HepG2 (cell line): ENCODE results near the gene P2RX3. TPM values are rescaled to one million over a fixed set of nuclear protein-coding genes. Genes with fewer than 3 reads are reported as not detected.

ENCODE experiments used
- ATAC-seq: fragments of 200-7000 bp; cut with Tn5 transposase; 3 replicates; pipeline ENCODE4 v1.9.1; 2020; ENCODE audit warnings: mild to moderate bottlenecking, moderate library complexity
- BruUV-seq: library from RNA; stranded (reverse); fragments of 400-500 nt; replicated peaks from 2 replicates; lab custom pipeline; 2021; lab: Mats Ljungman, UMichigan
- CTCF ChIA-PET: fragments of 300-600 bp; formaldehyde crosslinking; extraction: SDS; loops from one replicate; lab custom pipeline; 2021; ENCODE audit warnings: low total read pairs, inconsistent platforms, low intra/inter-chr PET ratio; lab: Yijun Ruan, JAX
- POLR2A ChIA-PET: fragments of 350-600 bp; sonication (Branson Sonifier 250); formaldehyde crosslinking; loops from one replicate; lab custom pipeline; 2020; ENCODE audit warnings: antibody characterized with exemption, inconsistent platforms; lab: Yijun Ruan, JAX
- DNase-seq: peaks from one replicate; pipeline ENCODE4 v3.0.0-alpha.2; 2015; ENCODE audit warnings: low spot score
- FAIRE-seq: peaks from 3 replicates; lab custom pipeline; 2011; peaks lifted over from hg19 to GRCh38; lab: Jason Lieb, UNC
- H2AFZ ChIP-seq: one replicate; pipeline ENCODE4 v1.6.1; 2011; ENCODE audit warnings: low read length, inconsistent platforms
- H3K27ac ChIP-seq: fragments of 300-600 bp; 3 replicates; pipeline ENCODE4 v1.8.0; 2011; ENCODE audit warnings: mixed run types, mild to moderate bottlenecking, mixed read lengths, low read length, inconsistent platforms; ENCODE audit not compliant: insufficient read depth; ENCODE audit errors: extremely low read length
- H3K27me3 ChIP-seq, 2 experiments: fragments of 200-600 bp in 1 of 2; 2 replicates in 1 of 2; 3 replicates in 1 of 2; pipeline versions ENCODE4 v1.6.0 to v1.8.0; 2011; ENCODE audit warnings: low read length in 2 of 2, mild to moderate bottlenecking in 2 of 2, moderate library complexity in 2 of 2, inconsistent platforms in 1 of 2; ENCODE audit not compliant: insufficient read depth in 2 of 2, control insufficient read depth in 1 of 2
- H3K36me3 ChIP-seq, 2 experiments: fragments of 200-600 bp in 1 of 2; replicated peaks in 1 of 2; 2 replicates in 1 of 2; 3 replicates in 1 of 2; pipeline versions ENCODE4 v1.5.1 to v1.8.0; 2011; ENCODE audit warnings: low read length in 2 of 2, inconsistent platforms in 1 of 2; ENCODE audit not compliant: insufficient read depth in 2 of 2, control insufficient read depth in 1 of 2
- H3K4me1 ChIP-seq: 2 replicates; pipeline ENCODE4 v1.5.1; 2012; ENCODE audit warnings: low read length, inconsistent platforms; ENCODE audit not compliant: insufficient read depth
- H3K4me2 ChIP-seq: 2 replicates; pipeline ENCODE4 v1.6.0; 2011; ENCODE audit warnings: low read depth, low read length, inconsistent platforms
- H3K4me3 ChIP-seq, 3 experiments: fragments of 200-600 bp in 1 of 3; sonication (generic), shearing (Covaris generic) in 1 of 3; replicated peaks in 1 of 3; 2 replicates each; pipeline ENCODE4 v1.5.1; 2011 to 2016; ENCODE audit warnings: low read length in 3 of 3, inconsistent platforms in 2 of 3, low read depth in 2 of 3, mild to moderate bottlenecking in 2 of 3, control low read depth in 1 of 3, mixed read lengths in 1 of 3; ENCODE audit not compliant: insufficient read depth in 1 of 3
- H3K79me2 ChIP-seq: one replicate; pipeline ENCODE4 v1.6.1; 2011; ENCODE audit warnings: low read length, inconsistent platforms; ENCODE audit not compliant: insufficient read depth
- H3K9ac ChIP-seq: 2 replicates; pipeline ENCODE4 v1.6.0; 2011; ENCODE audit warnings: mild to moderate bottlenecking, low read depth, low read length, inconsistent platforms; ENCODE audit not compliant: insufficient read depth
- H3K9me3 ChIP-seq: 2 replicates; pipeline ENCODE4 v1.5.1; 2012; ENCODE audit warnings: mild to moderate bottlenecking, low read length
- H4K20me1 ChIP-seq: 2 replicates; pipeline ENCODE4 v1.6.0; 2011; ENCODE audit warnings: inconsistent platforms, mild to moderate bottlenecking, low read length, moderate library complexity; ENCODE audit not compliant: insufficient read depth
- BCL6 ChIP-seq: IDR thresholded peaks from 2 replicates; pipeline ENCODE4 v1.6.1; 2016; ENCODE audit warnings: missing genetic modification reagents, missing compliant biosample characterization
- CBFB ChIP-seq: sonication (generic); formaldehyde crosslinking; IDR thresholded peaks from 2 replicates; pipeline ENCODE4 v1.4.0; 2020; ENCODE audit warnings: missing genetic modification reagents
- DR1 ChIP-seq: sonication (generic); formaldehyde crosslinking; IDR thresholded peaks from 2 replicates; pipeline ENCODE4 v1.8.0; 2021; ENCODE audit warnings: mild to moderate bottlenecking, missing genetic modification reagents, inconsistent platforms
- HDAC2 ChIP-seq: sonication (generic); formaldehyde crosslinking; IDR thresholded peaks from 2 replicates; pipeline ENCODE4 v1.4.0; 2020; ENCODE audit warnings: missing genetic modification reagents
- REST ChIP-seq, 2 experiments: IDR thresholded peaks; 2 replicates each; pipeline ENCODE4 v1.6.1; 2011 to 2012; ENCODE audit warnings: low read length in 2 of 2, borderline replicate concordance in 1 of 2, low read depth in 1 of 2, mild to moderate bottlenecking in 1 of 2, moderate library complexity in 1 of 2
- SMAD9 ChIP-seq: sonication (generic); formaldehyde crosslinking; IDR thresholded peaks from 2 replicates; pipeline ENCODE4 v1.5.1; 2020; ENCODE audit warnings: mild to moderate bottlenecking, missing genetic modification reagents
- THAP8 ChIP-seq: sonication (generic); formaldehyde crosslinking; IDR thresholded peaks from 2 replicates; pipeline ENCODE4 v1.5.1; 2020; ENCODE audit warnings: missing genetic modification reagents, mild to moderate bottlenecking, borderline replicate concordance
- ZNF160 ChIP-seq: sonication (generic); formaldehyde crosslinking; IDR thresholded peaks from 2 replicates; pipeline ENCODE4 v1.8.0; 2022; ENCODE audit warnings: mild to moderate bottlenecking, inconsistent platforms, missing genetic modification reagents
- ZNF280B ChIP-seq: sonication (generic); formaldehyde crosslinking; IDR thresholded peaks from 2 replicates; pipeline ENCODE4 v1.5.0; 2020; ENCODE audit warnings: missing genetic modification reagents, mild to moderate bottlenecking, borderline replicate concordance
- ZNF367 ChIP-seq: sonication (generic); formaldehyde crosslinking; IDR thresholded peaks from 2 replicates; pipeline ENCODE4 v1.4.0; 2020; ENCODE audit warnings: missing genetic modification reagents, borderline replicate concordance
- ZNF619 ChIP-seq: sonication (generic); formaldehyde crosslinking; IDR thresholded peaks from 2 replicates; pipeline ENCODE4 v1.4.0; 2020; ENCODE audit warnings: mild to moderate bottlenecking, missing genetic modification reagents
- WGBS: methylation state at CpG from one replicate; pipeline ENCODE4 v1.1.6; 2017; ENCODE audit warnings: low lambda C conversion rate; 5-methylcytosine and 5-hydroxymethylcytosine counted together
- in situ Hi-C: cut with HindIII; loops from 2 replicates; pipeline ENCODE4 v1.10.0; 2017; ENCODE audit warnings: low pct_unique_long_range_greater_than_20kb; ENCODE audit not compliant: extremely low pct_ligation_motif_present
- intact Hi-C: fragments of 100-400 bp; cut with micrococcal nuclease; formaldehyde crosslinking; loops from one replicate; pipeline ENCODE4 v1.10.0; 2022; ENCODE audit not compliant: unreplicated experiment
- polyA plus RNA-seq, 8 experiments: library from polyadenylated mRNA; depleted of rRNA in 3 of 8; stranded (reverse) in 7 of 8; unstranded in 1 of 8; fragments of >200 nt; fragmentation: Illumina TruSeq in 4 of 8; extraction: Trizol in 4 of 8; gene quantifications; 2 replicates each; pipeline versions ENCODE4 v1.2.1 to v1.2.3, GENCODE V29; 2011 to 2016; ENCODE audit warnings: low read depth in 4 of 8, missing spikeins in 1 of 8, mixed read lengths in 1 of 8; ENCODE audit not compliant: insufficient read depth in 1 of 8
- total RNA-seq, 5 experiments: library from RNA; depleted of rRNA; stranded (reverse); fragments of >200 nt; fragmentation: Illumina TruSeq; extraction: Trizol; gene quantifications; 2 replicates each; pipeline ENCODE4 v1.2.3, GENCODE V29; 2016; ENCODE audit warnings: low read depth in 1 of 5
- TF ChIP-seq, protein P1 (sequence below): sonication (generic); formaldehyde crosslinking; IDR thresholded peaks from 2 replicates; pipeline ENCODE4 v1.8.0; 2022; ENCODE audit warnings: missing genetic modification reagents, mild to moderate bottlenecking, inconsistent platforms, borderline replicate concordance
- TF ChIP-seq, protein P2 (sequence below): sonication (generic); formaldehyde crosslinking; IDR thresholded peaks from 2 replicates; pipeline ENCODE4 v1.4.0; 2020; ENCODE audit warnings: mild to moderate bottlenecking, low read depth, missing genetic modification reagents
- TF ChIP-seq, protein P3 (sequence below): IDR thresholded peaks from 2 replicates; pipeline ENCODE4 v1.6.1; 2016; ENCODE audit warnings: missing biosample characterization, missing genetic modification reagents, low read depth

Gene P2RX3
- total and polyA plus RNA-seq, 2 of the 13 experiments (the other 11 are each of a cell fraction or from before 2014, with no cell fraction given), result 0.08 TPM; not detected in 1

DNA sequence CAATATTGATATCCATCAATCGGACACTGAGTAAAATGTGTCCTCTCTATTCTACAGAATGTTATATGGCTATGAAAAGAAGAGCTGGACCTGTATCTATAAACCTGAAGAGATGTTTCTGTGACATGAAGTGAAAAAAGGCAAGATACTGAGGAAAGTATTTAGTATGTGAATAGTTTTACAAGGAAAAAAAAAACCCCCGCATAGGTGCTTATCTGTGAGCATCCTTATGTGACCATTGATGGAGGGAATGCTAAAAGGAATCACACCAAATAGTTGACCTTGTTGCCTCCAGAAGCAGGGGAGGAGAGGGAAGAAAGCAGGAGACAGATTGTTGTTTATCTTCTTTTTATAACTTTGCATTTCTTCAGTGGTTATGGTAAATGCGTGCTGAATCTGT is 53.0 kb downstream of the P2RX3 start:
- Histone ChIP-seq H3K36me3 (no peaks in the 10 kb centered on the region), H3K27ac (no peak overlapping the region), H3K79me2 (no peaks in the 10 kb centered on the region), H3K9me3 (no peaks in the 10 kb centered on the region), H2AFZ (no peak overlapping the region), H3K4me1 (no peaks in the 10 kb centered on the region), H3K27me3 (peaks cover 0 to under 1% of the 10 kb centered on the region in 2 experiments; a peak in 3 of 5 replicates), H3K9ac (no peak overlapping the region), H3K4me3 (no peak overlapping the region), H3K4me2 (no peak overlapping the region), H4K20me1 (no peaks in the 10 kb centered on the region)
- no peak for FAIRE-seq
- ATAC-seq, result no peak
- in situ Hi-C loops (no loop called here), intact Hi-C loops (no loop called here)
- POLR2A ChIA-PET, result no interaction called here
- BruUV-seq, result no TSS peak
- DNase-seq, result no peak
- 62% methylated on average over 3 of the region's 3 CpGs for WGBS
- CTCF ChIA-PET, result no interaction called here
- TF ChIP-seq THAP8 (CRISPR knock-in tag), result no peak
- TF ChIP-seq DR1 (CRISPR knock-in tag), result no peak
- TF ChIP-seq SMAD9 (CRISPR knock-in tag), result no peak
- TF ChIP-seq ZNF280B (CRISPR knock-in tag), result no peak
- TF ChIP-seq, protein P1, sequence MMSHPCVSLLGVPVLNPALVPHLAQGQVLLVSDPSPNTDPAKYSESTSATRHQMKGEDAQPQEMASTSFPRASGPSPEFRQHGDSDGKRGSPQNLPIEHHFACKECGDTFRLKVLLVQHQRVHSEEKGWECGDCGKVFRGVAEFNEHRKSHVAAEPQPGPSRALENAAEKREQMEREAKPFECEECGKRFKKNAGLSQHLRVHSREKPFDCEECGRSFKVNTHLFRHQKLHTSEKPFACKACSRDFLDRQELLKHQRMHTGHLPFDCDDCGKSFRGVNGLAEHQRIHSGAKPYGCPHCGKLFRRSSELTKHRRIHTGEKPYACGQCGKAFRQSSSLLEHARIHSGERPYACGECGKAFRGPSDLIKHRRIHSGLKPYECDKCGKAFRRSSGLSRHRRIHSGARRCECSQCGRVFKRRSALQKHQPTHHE, result no peak
- no peak for TF ChIP-seq ZNF367 (CRISPR knock-in tag)
- TF ChIP-seq ZNF160 (CRISPR knock-in tag), result no peak
- TF ChIP-seq CBFB (CRISPR knock-in tag), result no peak
- TF ChIP-seq, protein P2, sequence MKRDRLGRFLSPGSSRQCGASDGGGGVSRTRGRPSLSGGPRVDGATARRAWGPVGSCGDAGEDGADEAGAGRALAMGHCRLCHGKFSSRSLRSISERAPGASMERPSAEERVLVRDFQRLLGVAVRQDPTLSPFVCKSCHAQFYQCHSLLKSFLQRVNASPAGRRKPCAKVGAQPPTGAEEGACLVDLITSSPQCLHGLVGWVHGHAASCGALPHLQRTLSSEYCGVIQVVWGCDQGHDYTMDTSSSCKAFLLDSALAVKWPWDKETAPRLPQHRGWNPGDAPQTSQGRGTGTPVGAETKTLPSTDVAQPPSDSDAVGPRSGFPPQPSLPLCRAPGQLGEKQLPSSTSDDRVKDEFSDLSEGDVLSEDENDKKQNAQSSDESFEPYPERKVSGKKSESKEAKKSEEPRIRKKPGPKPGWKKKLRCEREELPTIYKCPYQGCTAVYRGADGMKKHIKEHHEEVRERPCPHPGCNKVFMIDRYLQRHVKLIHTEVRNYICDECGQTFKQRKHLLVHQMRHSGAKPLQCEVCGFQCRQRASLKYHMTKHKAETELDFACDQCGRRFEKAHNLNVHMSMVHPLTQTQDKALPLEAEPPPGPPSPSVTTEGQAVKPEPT (CRISPR knock-in tag), result no peak
- TF ChIP-seq, protein P3, sequence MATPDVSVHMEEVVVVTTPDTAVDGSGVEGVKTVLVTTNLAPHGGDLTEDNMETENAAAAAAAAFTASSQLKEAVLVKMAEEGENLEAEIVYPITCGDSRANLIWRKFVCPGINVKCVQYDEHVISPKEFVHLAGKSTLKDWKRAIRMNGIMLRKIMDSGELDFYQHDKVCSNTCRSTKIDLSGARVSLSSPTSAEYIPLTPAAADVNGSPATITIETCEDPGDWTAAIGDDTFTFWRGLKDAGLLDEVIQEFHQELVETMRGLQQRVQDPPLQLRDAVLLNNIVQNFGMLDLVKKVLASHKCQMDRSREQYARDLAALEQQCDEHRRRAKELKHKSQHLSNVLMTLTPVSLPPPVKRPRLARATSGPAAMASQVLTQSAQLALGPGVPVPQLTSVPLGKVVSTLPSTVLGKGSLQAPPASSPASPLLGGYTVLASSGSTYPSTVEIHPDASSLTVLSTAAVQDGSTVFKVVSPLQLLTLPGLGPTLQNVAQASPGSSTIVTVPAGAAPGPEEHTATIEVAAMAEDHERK (CRISPR knock-in tag), result no peak
- no peak for TF ChIP-seq BCL6 (CRISPR knock-in tag)
- no peak for TF ChIP-seq ZNF619
- TF ChIP-seq REST (IDR thresholded peaks at IDR 0.05; ENCODE audit: borderline replicate concordance in 1 of 2, low read depth in 1 of 2, low read length in 2 of 2), result no peak
- TF ChIP-seq HDAC2, result no peak
